ENCODE data around the gene FAM241B.

FAM241B gene

GRCh38 chr10:69649786-69650550, 19.9 kb downstream of the FAM241B start:
- no peak overlapping the region for H2BK120ac ChIP-seq (ENCODE audit: low read depth, low read length)

DNA sequence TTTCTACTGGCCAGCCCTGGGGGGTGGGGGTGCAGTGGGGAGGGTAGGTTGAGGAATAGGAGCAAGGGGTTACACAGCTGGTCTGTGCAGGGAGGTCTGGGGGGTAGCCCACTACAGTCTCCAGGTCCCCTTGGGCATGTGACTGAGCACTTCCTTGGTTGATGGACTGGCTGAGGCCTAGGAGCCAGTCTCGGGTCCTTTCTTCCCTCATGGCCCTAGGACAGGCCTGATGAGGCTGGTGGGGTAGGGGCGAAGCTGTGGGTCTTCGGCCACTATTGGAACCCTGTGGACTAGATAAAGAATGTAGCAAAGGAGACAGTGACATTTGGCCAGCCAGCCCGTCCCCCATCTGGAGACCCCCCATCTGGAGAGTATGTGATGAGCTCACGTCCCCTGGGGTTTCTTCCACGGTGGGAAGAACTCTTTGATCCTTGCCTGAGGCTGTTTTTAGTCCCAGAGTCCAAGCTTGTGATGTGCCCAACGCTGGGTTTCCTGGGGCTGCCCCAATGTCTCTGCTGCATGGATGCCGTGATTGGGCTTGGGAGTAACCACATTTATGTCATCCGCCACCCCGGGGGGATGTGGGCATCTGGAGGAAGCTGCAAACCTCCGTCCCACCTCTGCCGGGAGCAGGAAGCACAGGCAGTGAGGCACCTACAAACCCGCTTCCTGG, 20.7 kb downstream of the FAM241B start:
- H4K91ac ChIP-seq (ENCODE audit: low read length): no peak overlapping the region

More at GRCh38 chr10:69649786-69650550, 19.9 kb downstream of the FAM241B start:
- peaks cover 0 to 97% of the 10 kb centered on the region in 2 experiments for H3K27me3 ChIP-seq (ENCODE audit: control insufficient read depth in 1 of 2, insufficient read depth in 1 of 2, low read length in 2 of 2)
- no peak overlapping the region for H3K14ac ChIP-seq (ENCODE audit: low read length in 2 of 2)
- H3K4me1 ChIP-seq (ENCODE audit: control insufficient read depth, insufficient read depth, low read depth, low read length): peaks cover 22% of the 10 kb centered on the region
- no peak overlapping the region for H3K27ac ChIP-seq (ENCODE audit: low read length, poor library complexity, severe bottlenecking)
- H3K4ac ChIP-seq (ENCODE audit: low read depth in 1 of 2, low read length in 2 of 2): no peak overlapping the region
- no peaks in the 10 kb centered on the region for H3K79me1 ChIP-seq (replicated peaks; ENCODE audit: low read length, poor library complexity, severe bottlenecking)
- H2BK12ac ChIP-seq (ENCODE audit: low read length in 2 of 2): no peak overlapping the region
- 90% methylated on average over 9 of the region's 9 CpGs for WGBS
- no peak overlapping the region for H3K18ac ChIP-seq (ENCODE audit: low read depth in 1 of 2, low read length in 2 of 2)
- H3K23ac ChIP-seq (ENCODE audit: low read length in 2 of 2): no peak overlapping the region
- H3K36me3 ChIP-seq (ENCODE audit: control insufficient read depth in 1 of 2, insufficient read depth in 2 of 2, low read depth in 1 of 2, low read length in 2 of 2): no peaks in the 10 kb centered on the region
- H3K9ac ChIP-seq (ENCODE audit: low read length): no peak overlapping the region
- H3K9me3 ChIP-seq (ENCODE audit: control insufficient read depth, low read length): peaks cover 7% of the 10 kb centered on the region
- no peak overlapping the region for H2AFZ ChIP-seq (ENCODE audit: low read depth, low read length)
- H2BK15ac ChIP-seq (ENCODE audit: low read depth, poor library complexity, severe bottlenecking): no peak overlapping the region
- no peak for DNase-seq
- H2BK5ac ChIP-seq (ENCODE audit: low read depth, low read length, poor library complexity, severe bottlenecking): no peak overlapping the region
- no peak overlapping the region for H2AK5ac ChIP-seq (ENCODE audit: low read length, severe bottlenecking)
- H4K8ac ChIP-seq (ENCODE audit: low read length): no peak overlapping the region
- no peak overlapping the region for H4K91ac ChIP-seq (ENCODE audit: low read length)
- no peak overlapping the region for H3K4me3 ChIP-seq (ENCODE audit: insufficient read depth in 1 of 2, low read depth in 1 of 2, low read length in 2 of 2)
- H3K4me2 ChIP-seq (ENCODE audit: low read length, poor library complexity, severe bottlenecking): no peak overlapping the region

DNA sequence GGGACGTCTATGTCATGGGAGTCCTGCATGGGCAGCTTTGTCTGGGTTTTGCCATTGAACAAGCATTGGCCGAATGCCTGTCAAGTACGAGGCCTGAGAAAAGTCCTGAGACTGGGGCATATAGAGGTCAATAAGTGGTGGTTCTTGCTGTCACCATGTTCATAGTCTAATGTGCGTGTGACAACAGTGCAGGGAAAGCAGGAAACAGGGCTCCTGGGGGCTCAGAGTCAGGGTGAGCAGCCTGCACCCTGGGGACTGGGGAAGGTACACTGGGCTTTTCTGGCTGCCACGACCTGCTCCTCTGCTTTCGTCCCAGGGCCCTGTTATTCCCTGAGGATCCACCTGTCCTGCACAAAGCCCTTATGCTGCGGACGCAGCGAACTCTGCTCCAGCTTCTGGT, 21.3 kb downstream of the FAM241B start:
- no peak overlapping the region for H3K9ac ChIP-seq (ENCODE audit: low read length)
- H2BK120ac ChIP-seq (ENCODE audit: low read depth, low read length): no peak overlapping the region
- no peaks in the 10 kb centered on the region for H3K79me1 ChIP-seq (replicated peaks; ENCODE audit: low read length, poor library complexity, severe bottlenecking)
- no peak overlapping the region for H3K4me3 ChIP-seq (ENCODE audit: insufficient read depth in 1 of 2, low read depth in 1 of 2, low read length in 2 of 2)
- H3K18ac ChIP-seq (ENCODE audit: low read depth in 1 of 2, low read length in 2 of 2): no peak overlapping the region
- no peak overlapping the region for H2AK5ac ChIP-seq (ENCODE audit: low read length, severe bottlenecking)
- no peak overlapping the region for H3K23ac ChIP-seq (ENCODE audit: low read length in 2 of 2)
- WGBS: 83% methylated on average over 9 of the region's 9 CpGs
- H3K14ac ChIP-seq (ENCODE audit: low read length in 2 of 2): no peak overlapping the region
- no peak overlapping the region for H4K8ac ChIP-seq (ENCODE audit: low read length)
- H3K9me3 ChIP-seq (ENCODE audit: control insufficient read depth, low read length): peaks cover 7% of the 10 kb centered on the region
- no peak overlapping the region for H2BK5ac ChIP-seq (ENCODE audit: low read depth, low read length, poor library complexity, severe bottlenecking)
- H3K4ac ChIP-seq (ENCODE audit: low read depth in 1 of 2, low read length in 2 of 2): no peak overlapping the region
- H4K91ac ChIP-seq (ENCODE audit: low read length): no peak overlapping the region
- peaks cover 0 to 98% of the 10 kb centered on the region in 2 experiments for H3K27me3 ChIP-seq (ENCODE audit: control insufficient read depth in 1 of 2, insufficient read depth in 1 of 2, low read length in 2 of 2)
- H3K36me3 ChIP-seq (ENCODE audit: control insufficient read depth in 1 of 2, insufficient read depth in 2 of 2, low read depth in 1 of 2, low read length in 2 of 2): no peaks in the 10 kb centered on the region
- H3K4me2 ChIP-seq (ENCODE audit: low read length, poor library complexity, severe bottlenecking): no peak overlapping the region
- H3K27ac ChIP-seq (ENCODE audit: low read length, poor library complexity, severe bottlenecking): no peak overlapping the region
- H2BK12ac ChIP-seq (ENCODE audit: low read length in 2 of 2): no peak overlapping the region
- no peak overlapping the region for H2BK15ac ChIP-seq (ENCODE audit: low read depth, poor library complexity, severe bottlenecking)
- no peak for DNase-seq
- H3K4me1 ChIP-seq (ENCODE audit: control insufficient read depth, insufficient read depth, low read depth, low read length): peaks cover 29% of the 10 kb centered on the region
- no peak overlapping the region for H2AFZ ChIP-seq (ENCODE audit: low read depth, low read length)

More for the DNA sequence above, 20.7 kb downstream of the FAM241B start:
- no peak overlapping the region for H2BK120ac ChIP-seq (ENCODE audit: low read depth, low read length)
- H3K36me3 ChIP-seq (ENCODE audit: control insufficient read depth in 1 of 2, insufficient read depth in 2 of 2, low read depth in 1 of 2, low read length in 2 of 2): no peaks in the 10 kb centered on the region
- no peak overlapping the region for H2BK5ac ChIP-seq (ENCODE audit: low read depth, low read length, poor library complexity, severe bottlenecking)
- no peak overlapping the region for H3K18ac ChIP-seq (ENCODE audit: low read depth in 1 of 2, low read length in 2 of 2)
- no peak overlapping the region for H3K9ac ChIP-seq (ENCODE audit: low read length)
- H3K27me3 ChIP-seq (ENCODE audit: control insufficient read depth in 1 of 2, insufficient read depth in 1 of 2, low read length in 2 of 2): peaks cover 0 to 97% of the 10 kb centered on the region in 2 experiments
- H3K4ac ChIP-seq (ENCODE audit: low read depth in 1 of 2, low read length in 2 of 2): no peak overlapping the region
- no peak overlapping the region for H3K4me2 ChIP-seq (ENCODE audit: low read length, poor library complexity, severe bottlenecking)
- H3K4me1 ChIP-seq (ENCODE audit: control insufficient read depth, insufficient read depth, low read depth, low read length): peaks cover 25% of the 10 kb centered on the region
- no peak overlapping the region for H3K23ac ChIP-seq (ENCODE audit: low read length in 2 of 2)
- H3K9me3 ChIP-seq (ENCODE audit: control insufficient read depth, low read length): peaks cover 7% of the 10 kb centered on the region
- H4K8ac ChIP-seq (ENCODE audit: low read length): no peak overlapping the region
- no peak overlapping the region for H3K14ac ChIP-seq (ENCODE audit: low read length in 2 of 2)
- DNase-seq: no peak
- 76% methylated on average over 12 of the region's 13 CpGs for WGBS
- H3K27ac ChIP-seq (ENCODE audit: low read length, poor library complexity, severe bottlenecking): no peak overlapping the region
- H2AFZ ChIP-seq (ENCODE audit: low read depth, low read length): no peak overlapping the region
- H2BK12ac ChIP-seq (ENCODE audit: low read length in 2 of 2): no peak overlapping the region
- no peaks in the 10 kb centered on the region for H3K79me1 ChIP-seq (replicated peaks; ENCODE audit: low read length, poor library complexity, severe bottlenecking)
- no peak overlapping the region for H2AK5ac ChIP-seq (ENCODE audit: low read length, severe bottlenecking)
- H3K4me3 ChIP-seq (ENCODE audit: insufficient read depth in 1 of 2, low read depth in 1 of 2, low read length in 2 of 2): no peak overlapping the region
- no peak overlapping the region for H2BK15ac ChIP-seq (ENCODE audit: low read depth, poor library complexity, severe bottlenecking)

DNA sequence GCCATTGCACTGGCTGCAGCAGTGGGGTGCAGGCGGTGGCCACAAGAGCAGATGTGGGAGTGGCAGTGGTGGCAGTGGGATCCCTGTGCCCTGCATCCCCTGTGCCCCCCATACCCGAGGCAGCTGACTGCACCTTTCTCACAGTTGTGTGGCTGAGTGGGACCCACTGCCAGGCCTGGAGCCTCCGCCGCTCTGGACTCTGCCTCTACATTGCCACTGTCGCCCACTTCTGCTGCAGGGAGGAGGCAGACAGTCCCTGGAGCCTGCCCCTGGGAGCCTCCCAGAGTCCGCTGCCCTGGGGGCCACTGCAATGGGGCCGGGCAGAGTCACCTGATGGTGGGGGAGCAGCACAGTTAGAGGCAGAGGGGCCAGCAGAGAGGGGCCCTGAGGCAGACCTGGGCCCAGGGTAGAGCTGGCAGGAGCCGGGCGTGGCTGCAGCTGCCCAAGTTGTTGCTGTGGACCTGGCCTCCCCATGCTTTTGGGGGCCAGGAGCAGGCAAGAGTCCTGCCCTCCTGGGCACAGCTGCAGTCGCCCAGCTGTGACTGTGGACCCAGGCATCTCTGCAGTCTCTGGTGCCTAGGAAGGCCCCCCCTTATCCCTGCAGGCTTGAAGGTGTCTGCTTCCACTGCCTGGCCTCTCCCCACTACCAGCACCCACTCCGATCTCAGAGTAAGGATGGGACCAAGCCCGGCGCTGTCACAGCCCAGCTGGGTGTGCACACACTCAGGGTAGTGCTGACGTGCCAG, 22.2 kb downstream of the FAM241B start:
- whole genome bisulfite sequencing: 89% methylated on average over 14 of the region's 14 CpGs
- no peak overlapping the region for H3K9ac ChIP-seq (ENCODE audit: low read length)
- H4K8ac ChIP-seq (ENCODE audit: low read length): no peak overlapping the region

More for the DNA sequence above, 22.2 kb downstream of the FAM241B start:
- Histone ChIP-seq H2BK5ac (ENCODE audit: low read depth, low read length, poor library complexity, severe bottlenecking) (no peak overlapping the region), H2AK5ac (ENCODE audit: low read length, severe bottlenecking) (no peak overlapping the region), H3K4me1 (ENCODE audit: control insufficient read depth, insufficient read depth, low read depth, low read length) (peaks cover 33% of the 10 kb centered on the region), H2AFZ (ENCODE audit: low read depth, low read length) (no peak overlapping the region), H2BK15ac (ENCODE audit: low read depth, poor library complexity, severe bottlenecking) (no peak overlapping the region), H3K4me2 (ENCODE audit: low read length, poor library complexity, severe bottlenecking) (no peak overlapping the region), H4K91ac (ENCODE audit: low read length) (no peak overlapping the region), H3K27me3 (ENCODE audit: control insufficient read depth in 1 of 2, insufficient read depth in 1 of 2, low read length in 2 of 2) (peaks cover 0 to 98% of the 10 kb centered on the region in 2 experiments), H3K36me3 (ENCODE audit: control insufficient read depth in 1 of 2, insufficient read depth in 2 of 2, low read depth in 1 of 2, low read length in 2 of 2) (no peaks in the 10 kb centered on the region), H2BK12ac (ENCODE audit: low read length in 2 of 2) (no peak overlapping the region), H3K27ac (ENCODE audit: low read length, poor library complexity, severe bottlenecking) (no peak overlapping the region), H2BK120ac (ENCODE audit: low read depth, low read length) (no peak overlapping the region), H3K4me3 (ENCODE audit: insufficient read depth in 1 of 2, low read depth in 1 of 2, low read length in 2 of 2) (no peak overlapping the region), H3K18ac (ENCODE audit: low read depth in 1 of 2, low read length in 2 of 2) (no peak overlapping the region), H3K79me1 (replicated peaks; ENCODE audit: low read length, poor library complexity, severe bottlenecking) (no peaks in the 10 kb centered on the region), H3K23ac (ENCODE audit: low read length in 2 of 2) (no peak overlapping the region), H3K4ac (ENCODE audit: low read depth in 1 of 2, low read length in 2 of 2) (no peak overlapping the region), H3K9me3 (ENCODE audit: control insufficient read depth, low read length) (peaks cover 7% of the 10 kb centered on the region), H3K14ac (ENCODE audit: low read length in 2 of 2) (no peak overlapping the region)
- DNase-seq: no peak
